HG03135 (cell line): Measurements from ENCODE around the gene GGTLC2.
"Not testable (repeated sequence)": the region's sequence is repeated elsewhere in the genome, so short reads cannot be mapped to it uniquely, and the experiment has no call there.

ENCODE experiments used
- ATAC-seq: cut with Tn5 transposase; IDR thresholded peaks from one replicate; pipeline ENCODE4 v1.9.1; 2021; ENCODE audit warnings: mild to moderate bottlenecking, moderate library complexity; ENCODE audit not compliant: unreplicated experiment

Gene GGTLC2

DNA sequence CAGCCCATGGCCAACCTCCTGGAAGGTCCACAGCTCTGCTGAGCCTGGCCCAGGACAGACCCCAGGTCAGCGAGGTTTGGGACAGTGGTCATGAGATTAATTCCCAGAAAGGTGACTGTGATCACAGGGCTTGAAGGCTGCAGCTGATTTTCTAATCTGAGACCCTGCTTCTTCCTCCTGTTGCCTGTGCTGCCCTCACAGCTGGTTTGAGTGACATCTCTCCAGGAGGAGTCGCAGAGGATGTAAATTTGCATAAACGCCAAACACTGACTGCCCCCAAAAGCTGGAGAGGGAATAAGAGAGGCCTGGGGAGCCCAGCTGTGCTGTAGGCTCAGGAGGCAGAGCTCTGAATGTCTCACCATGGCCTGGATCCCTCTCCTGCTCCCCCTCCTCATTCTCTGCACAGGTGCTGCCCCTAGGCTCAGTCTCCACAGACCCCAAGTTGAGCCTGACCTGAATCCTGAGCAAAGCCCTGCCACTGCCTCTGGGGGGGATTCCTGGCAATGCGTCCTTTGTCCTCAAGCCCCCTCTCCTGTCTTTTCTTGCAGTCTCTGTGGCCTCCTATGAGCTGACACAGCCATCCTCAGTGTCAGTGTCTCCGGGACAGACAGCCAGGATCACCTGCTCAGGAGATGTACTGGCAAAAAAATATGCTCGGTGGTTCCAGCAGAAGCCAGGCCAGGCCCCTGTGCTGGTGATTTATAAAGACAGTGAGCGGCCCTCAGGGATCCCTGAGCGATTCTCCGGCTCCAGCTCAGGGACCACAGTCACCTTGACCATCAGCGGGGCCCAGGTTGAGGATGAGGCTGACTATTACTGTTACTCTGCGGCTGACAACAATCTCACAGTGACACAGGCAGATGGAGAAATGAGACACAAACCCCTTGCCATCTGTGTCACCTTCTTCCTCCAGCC lies 23.8 kb downstream of the GGTLC2 start:
- no peak for ATAC-seq

DNA sequence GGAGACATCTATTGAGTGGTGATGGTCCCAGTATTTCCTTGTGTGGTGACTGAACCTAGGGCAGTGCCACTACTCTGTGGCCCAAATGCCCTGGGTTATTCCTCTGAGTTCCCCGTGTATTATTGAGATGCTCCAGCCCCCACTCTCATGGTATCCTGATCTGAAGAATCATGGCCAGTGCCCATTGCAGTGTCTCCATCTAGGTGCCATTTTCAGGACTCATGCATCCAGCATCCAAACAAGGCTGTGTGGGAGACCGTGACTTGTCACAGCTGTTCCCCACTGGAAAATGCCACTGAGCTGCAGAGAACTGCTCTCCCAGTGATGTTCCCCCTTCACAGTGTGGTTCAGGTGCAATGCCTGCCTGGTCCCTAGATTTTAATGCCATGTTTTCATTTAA lies 24.7 kb downstream of the GGTLC2 start:
- ATAC-seq = no peak

DNA sequence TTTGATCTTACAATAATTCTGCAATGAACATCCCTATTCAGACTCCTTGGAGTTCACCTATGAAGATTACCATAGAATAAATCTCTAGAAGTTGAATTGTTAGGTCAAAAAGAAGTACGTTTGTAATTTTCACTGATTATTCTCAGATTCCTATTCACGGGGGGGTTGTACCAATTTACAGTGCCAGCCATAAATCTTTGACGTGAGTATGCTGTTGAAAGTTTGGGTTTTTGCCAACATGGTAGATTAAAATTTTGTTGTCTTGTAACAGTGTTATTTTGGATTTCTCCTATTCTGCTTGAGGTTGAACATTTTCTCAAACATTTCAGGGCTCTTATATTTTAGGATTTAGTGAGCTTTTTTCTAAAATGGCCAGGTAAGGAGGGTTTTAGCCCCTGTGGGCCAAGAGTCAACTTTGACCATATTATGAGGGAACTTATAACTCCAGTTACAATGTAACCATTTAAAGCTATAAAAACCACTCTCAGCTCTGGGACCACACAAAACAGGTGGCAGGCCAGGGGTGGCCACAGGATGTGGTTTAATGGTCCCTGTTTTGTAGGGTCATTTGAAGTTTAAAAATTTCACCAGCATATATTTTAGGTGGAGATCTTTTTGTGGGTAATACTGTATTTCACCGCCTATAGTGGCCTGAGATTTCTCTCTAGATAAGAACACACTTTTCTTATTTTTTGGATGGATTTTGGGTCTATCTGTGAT lies 25.8 kb downstream of the GGTLC2 start:
- ATAC-seq = no peak

DNA sequence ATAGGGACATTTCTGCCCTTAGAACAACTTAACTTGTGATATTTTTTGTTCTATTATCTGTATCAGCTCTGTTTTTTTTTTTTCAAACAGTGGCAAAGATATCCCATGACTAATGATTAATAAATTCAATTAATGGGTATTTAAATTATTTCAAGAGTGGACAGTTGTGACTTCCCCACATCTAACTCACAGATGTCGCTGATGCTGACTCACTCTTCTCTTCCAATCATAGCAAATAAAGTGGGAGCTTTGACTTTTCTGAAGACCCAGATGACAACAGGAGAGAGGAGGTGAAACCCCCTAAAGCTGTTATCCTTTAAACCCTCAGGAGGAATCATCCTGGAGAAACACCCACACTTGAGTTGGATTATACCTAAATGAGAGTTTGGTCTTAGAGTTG lies 27.1 kb downstream of the GGTLC2 start:
- no peak for ATAC-seq

DNA sequence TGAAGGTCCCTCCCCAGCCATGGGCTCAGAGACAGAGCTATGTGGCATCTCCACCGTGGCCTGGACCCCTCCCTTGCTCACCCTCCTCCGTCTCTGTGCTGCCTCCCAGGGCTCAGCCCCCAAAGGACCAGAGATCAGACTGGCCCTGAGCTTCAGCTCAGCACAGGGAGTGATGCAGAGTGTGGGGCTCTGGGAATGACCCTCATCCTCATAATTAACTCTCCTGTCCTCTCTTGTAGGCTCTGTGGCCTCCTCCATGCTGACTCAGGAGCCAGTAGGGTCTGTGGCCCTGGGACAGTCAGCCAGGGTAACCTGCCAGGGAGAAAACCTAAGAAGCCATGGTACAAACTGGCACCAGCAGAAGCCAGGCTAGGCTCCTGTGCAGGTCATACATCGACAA lies 28.7 kb downstream of the GGTLC2 start:
- ATAC-seq = no peak

DNA sequence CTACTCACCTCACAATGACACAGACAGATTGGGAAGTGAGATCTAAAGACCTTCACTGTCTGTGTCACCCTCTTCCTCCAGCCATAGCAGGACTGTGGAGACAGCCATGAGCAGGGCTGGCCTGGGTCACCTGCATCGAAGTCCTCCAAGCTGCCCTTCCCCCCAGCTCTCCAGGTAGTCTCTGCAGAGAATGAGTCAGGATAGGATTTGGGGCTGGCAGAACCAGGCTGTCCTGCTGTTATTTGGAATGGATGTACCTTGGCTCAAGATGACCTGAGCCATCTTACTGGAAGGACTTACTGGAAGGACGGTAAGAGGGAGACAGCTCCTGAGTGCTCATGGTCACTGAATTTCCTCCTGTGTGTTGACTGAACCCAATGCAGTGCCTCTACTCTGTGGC lies 29.2 kb downstream of the GGTLC2 start:
- no peak for ATAC-seq

DNA sequence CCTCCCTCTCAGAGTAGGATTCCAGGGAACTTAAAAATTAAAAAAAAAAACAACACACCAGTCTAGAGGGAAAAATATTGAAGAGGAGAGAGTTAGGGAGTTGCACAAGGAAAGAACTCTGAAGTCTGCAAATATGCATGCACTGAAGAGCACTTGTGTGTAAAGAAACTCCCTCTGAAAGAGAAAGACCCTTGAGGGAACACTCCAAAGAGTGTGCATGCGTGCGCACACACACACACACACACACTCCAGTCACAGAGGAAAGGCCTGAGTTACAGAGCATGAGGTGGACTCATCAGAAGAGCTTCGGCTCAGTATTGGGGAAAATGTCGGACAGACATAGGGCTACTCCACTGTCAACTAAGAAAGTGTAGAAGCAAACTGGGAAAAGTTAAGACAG lies 30.1 kb downstream of the GGTLC2 start:
- ATAC-seq = no peak

DNA sequence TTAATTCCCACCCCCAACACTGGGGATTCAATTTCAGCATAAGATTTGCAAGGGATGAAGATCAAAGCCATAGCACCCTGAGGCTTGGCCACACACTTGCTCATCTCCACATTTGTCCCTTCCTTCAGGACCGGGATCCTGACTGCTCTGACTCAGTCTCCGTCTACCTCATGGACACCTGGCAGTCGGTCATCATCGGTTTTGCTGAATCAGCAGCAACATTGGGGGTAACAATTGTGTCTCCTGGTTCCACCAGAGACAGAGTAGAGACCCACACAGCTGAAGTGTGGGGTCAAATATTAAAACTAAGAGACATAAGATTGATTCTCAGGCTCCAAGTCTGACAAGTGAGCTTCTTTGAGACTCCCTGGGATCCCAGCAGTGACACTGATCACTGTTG lies 34.6 kb downstream of the GGTLC2 start:
- no peak for ATAC-seq

DNA sequence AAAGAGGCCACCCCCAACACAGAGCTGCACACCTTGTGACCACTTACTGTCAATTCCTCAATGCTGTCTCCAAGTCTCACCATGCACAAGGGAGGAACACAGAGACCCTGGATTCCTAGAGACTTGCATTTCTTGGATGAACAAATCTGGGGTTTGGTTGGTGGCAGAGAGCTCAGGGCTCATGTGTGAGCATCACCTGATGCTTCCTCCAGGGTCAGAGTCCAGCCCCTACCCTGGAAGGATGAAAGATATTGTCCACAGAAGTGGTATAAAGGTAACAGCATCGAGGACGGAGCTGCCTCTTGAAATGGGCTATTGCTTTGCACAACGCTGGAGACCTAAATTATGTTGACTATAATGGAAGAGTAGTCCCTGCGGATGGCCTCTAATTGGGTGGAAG lies 36.0 kb downstream of the GGTLC2 start:
- no peak for ATAC-seq

DNA sequence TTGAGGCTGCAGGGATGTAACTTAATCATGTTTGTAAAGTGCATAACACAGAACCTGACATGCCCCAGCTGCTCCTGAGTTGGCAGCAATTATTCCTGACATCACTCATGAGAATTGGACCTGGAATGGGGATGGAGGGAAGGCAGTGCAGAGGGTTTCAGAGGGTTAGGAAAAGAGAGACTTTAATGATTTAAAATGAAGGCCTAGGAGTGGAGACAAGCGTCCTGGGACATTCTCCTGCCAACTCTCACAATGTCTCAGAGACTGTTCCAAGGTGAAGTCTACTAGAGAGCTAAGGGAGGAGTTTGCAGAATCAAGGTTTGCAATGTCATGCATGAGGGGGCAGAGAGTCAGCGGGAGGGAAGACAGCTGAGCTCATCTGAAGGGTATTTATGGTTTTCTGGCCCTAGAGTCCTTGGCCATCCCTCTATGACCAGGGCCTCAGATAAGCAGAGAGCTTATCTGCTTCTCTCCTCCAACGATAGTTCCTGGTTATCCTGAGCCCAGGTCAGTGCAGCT lies 36.9 kb downstream of the GGTLC2 start:
- ATAC-seq = no peak

DNA sequence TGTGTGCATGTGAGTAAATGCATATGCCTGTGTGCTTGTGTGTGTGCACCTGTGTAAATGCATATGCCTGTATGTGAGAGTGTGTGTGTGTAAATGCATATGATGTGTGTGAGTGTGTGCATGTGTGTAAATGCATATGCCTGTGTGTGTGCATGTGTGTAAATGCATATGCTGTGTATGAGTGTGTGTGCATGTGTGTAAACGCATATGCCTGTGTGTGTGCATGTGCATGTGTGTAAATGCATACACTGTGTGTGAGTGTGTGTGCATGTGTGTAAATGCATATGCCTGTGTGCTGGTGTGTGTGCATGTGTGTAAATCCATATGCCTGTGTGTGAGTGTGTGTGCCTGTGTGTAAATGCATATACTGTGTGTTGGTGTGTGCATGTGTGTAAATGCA lies 37.8 kb downstream of the GGTLC2 start:
- no peak for ATAC-seq

DNA sequence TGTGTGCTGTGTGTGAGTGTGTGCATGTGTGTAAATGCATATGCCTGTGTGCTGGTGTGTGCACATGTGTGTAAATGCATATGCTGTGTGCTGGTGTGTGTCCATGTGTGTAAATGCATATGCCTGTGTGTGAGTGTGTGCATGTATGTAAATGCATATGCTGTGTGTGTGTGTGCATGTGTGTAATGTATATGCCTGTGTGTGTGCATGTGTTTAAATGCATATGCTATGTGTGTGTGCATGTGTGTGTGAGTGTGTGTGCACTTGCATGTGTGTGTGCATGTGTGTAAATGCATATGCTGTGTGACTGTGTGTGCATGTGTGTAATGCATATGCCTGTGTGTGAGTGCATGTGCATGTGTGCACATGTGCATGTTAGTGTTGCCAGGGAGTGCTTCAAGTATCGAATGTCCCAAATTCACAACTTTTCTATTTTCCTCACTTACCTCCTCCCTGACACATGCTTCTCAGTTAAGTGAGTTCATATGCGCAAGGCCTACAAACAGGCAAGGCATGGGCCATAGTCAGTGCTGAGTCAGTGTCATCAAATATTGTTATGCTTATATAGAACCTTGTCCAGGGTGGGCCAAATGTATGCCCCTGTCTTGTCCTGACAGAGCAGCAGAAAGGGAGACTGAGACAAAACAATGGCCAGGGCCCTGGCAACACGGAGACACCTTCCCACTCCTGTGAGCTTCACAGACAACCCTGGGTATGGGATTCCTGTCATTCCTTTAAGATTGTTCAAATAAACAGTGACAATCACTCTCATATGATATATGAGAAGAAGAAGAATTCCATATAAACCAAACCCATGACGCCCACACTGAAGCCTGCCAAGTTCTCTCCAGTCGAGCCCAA lies 38.6 kb downstream of the GGTLC2 start:
- no peak for ATAC-seq

DNA sequence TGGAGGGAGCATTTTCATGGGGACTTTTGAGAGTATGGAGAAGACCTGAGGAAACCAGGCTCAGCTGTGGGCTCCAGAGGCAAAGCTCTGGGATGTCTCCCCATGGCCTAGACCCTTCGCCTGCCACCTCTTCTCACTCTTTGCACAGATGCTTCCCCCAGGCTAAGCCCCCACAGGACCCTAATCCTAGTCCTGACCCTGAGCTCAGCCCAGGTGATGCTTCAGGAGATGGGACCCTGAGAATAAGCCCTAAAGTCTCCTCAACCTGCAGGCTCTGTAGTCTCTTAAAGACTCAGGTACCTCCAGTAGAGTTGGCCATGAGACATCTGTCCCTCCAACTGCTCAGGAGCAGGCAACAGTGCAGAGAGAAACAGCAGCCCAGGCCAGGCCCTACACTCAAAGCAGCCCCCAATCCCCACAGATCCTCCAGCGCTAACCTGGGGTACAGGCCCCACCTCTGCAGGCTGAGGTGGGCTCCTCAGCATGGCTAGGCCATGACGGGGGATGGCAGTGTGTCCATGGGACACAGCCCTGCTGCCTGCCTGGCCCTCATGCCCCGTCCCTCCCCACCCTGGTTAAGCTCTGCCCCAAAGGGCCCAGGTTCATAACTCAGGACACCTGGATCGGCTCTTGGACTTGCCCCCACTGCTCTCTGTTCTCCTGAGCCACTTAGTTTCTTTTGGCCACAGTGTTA lies 39.4 kb downstream of the GGTLC2 start:
- no peak for ATAC-seq

DNA sequence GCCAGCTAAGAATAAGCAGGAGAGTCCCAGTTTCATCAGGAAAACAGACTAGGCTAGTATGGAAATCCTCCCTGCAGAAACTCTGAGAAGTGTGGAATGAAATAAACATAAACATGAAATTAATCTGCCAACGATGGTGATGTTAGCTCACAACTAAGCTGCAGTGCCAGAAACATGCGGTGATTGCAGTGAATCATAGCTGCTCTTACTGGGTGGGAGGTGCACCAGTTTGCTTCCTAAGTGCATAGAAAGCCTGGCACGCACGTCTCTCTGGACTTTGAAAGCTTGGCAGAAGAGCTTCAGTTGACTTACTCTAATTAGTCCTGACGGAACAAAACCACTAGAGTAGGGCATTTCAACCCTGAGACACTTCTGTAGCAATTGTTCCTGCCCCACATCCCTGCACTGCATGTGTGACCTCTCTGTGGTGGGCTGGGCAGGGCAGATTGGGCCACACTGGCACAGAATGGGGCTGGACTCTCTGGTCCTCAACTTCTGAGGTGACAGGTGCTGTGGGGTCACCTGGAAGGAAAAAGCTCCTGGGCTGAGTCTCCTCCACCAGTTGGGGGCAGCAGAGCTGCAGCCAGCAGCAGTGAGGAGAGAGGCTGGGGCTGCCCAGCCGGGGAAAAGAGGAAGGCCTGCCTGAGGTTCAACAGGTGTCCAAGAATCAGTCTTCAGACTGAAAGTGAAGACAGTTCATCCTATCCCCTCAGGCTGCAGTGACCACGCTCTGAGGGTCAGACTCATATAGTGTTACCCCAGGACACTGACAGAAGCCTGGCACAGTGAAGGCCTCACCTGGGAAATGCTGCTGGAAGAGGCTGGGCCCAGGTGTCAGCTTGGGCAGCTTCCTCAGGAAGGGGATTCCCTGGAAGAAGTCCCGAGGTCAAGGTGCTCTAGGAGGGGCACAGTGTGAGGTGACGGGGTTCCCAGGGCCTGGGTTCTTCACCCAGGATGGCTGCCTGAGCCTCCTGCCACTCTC lies 40.5 kb downstream of the GGTLC2 start:
- no peak for ATAC-seq

DNA sequence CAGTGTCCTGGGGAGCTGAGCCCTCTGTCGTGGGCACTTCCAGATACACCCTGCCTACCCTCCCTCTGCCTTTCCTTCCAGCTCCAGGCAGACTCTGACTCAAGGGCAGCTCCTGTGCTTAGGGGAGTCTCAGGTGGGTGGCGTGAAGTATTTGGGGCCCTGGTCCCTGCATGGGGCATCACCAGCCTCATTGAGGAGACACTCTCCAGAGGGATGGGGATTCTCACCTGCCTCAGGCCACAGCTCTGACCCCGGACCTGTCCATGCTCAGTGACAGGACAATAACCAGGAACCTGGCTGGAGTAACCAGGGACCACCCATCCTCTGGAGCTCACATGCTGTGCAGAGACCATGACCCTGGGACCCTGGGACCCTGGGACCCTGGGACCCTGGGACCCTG lies 41.2 kb downstream of the GGTLC2 start:
- no peak for ATAC-seq

DNA sequence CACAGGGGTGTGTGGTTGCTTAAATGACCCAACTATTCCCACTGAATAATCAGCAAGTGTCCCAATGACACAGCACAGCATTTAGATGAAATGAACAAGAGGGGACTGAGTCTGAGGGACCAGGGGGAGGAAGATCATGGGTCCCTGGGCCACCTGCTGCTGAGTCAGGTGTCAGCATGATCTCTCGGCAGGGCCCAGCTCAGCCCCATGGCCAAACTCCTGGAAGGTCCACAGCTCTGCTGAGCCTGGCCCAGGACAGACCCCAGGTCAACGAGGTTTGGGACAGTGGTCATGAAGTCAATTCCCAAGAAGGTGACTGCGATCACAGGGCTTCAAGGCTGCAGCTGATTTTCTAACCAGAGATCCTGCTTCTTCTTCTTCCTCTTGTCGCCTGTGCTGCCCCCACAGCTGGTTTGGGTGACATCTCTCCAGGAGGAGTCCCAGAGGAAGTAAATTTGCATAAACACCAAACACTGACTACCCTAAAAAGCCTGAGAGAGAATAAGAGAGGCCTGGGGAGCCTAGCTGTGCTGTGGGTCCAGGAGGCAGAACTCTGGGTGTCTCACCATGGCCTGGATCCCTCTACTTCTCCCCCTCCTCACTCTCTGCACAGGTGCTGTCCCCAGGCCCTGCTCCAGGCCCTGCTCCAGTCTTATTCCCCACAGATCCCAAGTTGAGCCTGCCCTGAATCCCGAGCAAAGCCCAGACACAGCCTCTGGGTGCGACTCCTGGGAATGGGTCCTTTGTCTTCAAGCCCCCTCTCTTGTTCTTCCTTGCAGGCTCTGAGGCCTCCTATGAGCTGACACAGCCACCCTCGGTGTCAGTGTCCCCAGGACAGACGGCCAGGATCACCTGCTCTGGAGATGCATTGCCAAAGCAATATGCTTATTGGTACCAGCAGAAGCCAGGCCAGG lies 42.0 kb downstream of the GGTLC2 start:
- ATAC-seq = not testable (repeated sequence)

DNA sequence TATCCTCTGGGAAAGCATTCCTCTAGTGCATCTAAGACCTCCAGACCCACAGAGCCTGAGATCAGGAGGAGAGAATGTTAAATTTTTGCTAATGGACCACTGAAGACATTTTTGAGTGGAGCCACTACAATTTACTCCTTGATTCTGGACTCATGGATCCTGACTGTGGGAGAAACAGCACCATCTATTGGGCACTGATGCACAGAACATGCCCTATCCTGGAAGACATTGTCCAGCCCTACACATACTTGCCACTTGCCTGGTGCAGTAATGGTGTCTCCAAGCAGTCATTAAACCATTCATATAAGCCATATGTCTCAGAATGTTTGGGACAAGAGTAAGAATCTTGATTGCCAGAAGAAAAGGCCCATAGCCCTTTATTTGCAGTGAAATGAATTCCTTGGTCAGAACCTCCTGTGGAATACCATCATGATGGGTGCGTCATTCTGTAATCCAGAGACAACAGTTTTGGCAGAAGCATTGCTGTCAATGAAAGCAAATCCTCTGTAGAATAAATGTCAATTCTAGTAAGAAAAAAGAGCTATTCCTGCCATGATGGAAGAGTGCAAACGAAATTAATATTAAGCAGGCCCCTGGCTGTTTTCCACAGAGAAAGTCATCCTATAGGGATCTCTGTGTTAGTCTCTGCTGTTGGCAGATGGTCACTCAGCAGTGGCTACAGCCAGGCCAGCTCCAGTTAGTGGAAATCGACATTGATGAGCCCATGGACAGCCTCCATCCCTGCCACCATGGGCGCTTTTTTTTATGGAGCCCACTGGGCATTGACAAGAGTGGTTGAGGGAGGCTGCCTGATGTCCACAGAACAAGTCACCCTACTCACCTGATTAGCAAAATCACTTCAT lies 43.5 kb downstream of the GGTLC2 start:
- ATAC-seq = no peak
